Measurements from ENCODE around the gene POU6F2.

DNA sequence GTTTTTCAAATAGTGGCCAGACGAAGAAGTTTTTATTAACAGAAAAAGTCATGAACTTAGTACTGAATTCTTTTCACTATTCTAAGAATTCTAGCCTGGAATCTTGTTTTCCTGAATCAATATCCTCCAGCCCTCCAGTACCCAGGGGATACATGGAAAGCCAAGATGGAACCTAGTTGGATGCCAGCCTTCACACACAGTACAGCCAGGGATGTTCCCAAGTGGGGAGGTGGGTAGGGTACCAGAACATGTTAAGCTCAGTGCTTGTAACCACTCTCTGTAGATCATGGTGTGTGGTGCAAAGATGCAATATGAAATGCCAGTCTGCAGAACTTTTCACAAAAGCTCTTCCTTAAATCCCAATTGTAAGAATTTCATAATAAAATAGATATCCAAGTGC is 128.0 kb downstream of the POU6F2 start:
- TF ChIP-seq, protein P1, sequence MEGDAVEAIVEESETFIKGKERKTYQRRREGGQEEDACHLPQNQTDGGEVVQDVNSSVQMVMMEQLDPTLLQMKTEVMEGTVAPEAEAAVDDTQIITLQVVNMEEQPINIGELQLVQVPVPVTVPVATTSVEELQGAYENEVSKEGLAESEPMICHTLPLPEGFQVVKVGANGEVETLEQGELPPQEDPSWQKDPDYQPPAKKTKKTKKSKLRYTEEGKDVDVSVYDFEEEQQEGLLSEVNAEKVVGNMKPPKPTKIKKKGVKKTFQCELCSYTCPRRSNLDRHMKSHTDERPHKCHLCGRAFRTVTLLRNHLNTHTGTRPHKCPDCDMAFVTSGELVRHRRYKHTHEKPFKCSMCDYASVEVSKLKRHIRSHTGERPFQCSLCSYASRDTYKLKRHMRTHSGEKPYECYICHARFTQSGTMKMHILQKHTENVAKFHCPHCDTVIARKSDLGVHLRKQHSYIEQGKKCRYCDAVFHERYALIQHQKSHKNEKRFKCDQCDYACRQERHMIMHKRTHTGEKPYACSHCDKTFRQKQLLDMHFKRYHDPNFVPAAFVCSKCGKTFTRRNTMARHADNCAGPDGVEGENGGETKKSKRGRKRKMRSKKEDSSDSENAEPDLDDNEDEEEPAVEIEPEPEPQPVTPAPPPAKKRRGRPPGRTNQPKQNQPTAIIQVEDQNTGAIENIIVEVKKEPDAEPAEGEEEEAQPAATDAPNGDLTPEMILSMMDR (IDR thresholded peaks at IDR 0.05; ENCODE audit: insufficient read depth, low read length) = no peak
- TF ChIP-seq, protein P2, sequence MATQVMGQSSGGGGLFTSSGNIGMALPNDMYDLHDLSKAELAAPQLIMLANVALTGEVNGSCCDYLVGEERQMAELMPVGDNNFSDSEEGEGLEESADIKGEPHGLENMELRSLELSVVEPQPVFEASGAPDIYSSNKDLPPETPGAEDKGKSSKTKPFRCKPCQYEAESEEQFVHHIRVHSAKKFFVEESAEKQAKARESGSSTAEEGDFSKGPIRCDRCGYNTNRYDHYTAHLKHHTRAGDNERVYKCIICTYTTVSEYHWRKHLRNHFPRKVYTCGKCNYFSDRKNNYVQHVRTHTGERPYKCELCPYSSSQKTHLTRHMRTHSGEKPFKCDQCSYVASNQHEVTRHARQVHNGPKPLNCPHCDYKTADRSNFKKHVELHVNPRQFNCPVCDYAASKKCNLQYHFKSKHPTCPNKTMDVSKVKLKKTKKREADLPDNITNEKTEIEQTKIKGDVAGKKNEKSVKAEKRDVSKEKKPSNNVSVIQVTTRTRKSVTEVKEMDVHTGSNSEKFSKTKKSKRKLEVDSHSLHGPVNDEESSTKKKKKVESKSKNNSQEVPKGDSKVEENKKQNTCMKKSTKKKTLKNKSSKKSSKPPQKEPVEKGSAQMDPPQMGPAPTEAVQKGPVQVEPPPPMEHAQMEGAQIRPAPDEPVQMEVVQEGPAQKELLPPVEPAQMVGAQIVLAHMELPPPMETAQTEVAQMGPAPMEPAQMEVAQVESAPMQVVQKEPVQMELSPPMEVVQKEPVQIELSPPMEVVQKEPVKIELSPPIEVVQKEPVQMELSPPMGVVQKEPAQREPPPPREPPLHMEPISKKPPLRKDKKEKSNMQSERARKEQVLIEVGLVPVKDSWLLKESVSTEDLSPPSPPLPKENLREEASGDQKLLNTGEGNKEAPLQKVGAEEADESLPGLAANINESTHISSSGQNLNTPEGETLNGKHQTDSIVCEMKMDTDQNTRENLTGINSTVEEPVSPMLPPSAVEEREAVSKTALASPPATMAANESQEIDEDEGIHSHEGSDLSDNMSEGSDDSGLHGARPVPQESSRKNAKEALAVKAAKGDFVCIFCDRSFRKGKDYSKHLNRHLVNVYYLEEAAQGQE (IDR thresholded peaks at IDR 0.05; ENCODE audit: insufficient replicate concordance, low read depth) = no peak
- TF ChIP-seq POLR2AphosphoS5 (IDR thresholded peaks at IDR 0.05; ENCODE audit: low read depth) (no peak), SPI1 (IDR thresholded peaks at IDR 0.05; ENCODE audit: borderline replicate concordance, low read depth) (no peak), GABPA (IDR thresholded peaks at IDR 0.05; ENCODE audit: low read depth) (no peak)

Data from HL-60 (cell line).